B cell (primary cell): ENCODE results near the gene EXOC6B. TPM values are rescaled to one million over a fixed set of nuclear protein-coding genes. Genes with fewer than 3 reads are reported as not detected.

Experiments used
- ATAC-seq: fragments of 200-7000 bp; cut with Tn5 transposase; one replicate; pipeline ENCODE4 v1.10.0; 2021; ENCODE audit warnings: low read depth, mild to moderate bottlenecking, moderate number of reproducible peaks, moderate library complexity
- CTCF ChIA-PET: fragments of 350-600 bp; sonication (Branson Sonifier 250); formaldehyde crosslinking; loops from one replicate; lab custom pipeline; 2021; ENCODE audit warnings: antibody characterized with exemption, inconsistent platforms; lab: Charles Lee
- POLR2A ChIA-PET: fragments of 350-600 bp; sonication (Branson Sonifier 250); formaldehyde crosslinking; loops from one replicate; lab custom pipeline; 2021; ENCODE audit warnings: antibody characterized with exemption; lab: Charles Lee
- DNase-seq: peaks from one replicate; pipeline ENCODE4 v3.0.0; 2013
- H2AFZ ChIP-seq: 2 replicates; pipeline ENCODE4 v1.6.1; 2012; ENCODE audit warnings: mild to moderate bottlenecking, low read depth, low read length; ENCODE audit not compliant: insufficient read depth, poor library complexity, severe bottlenecking
- H3K27ac ChIP-seq, 2 donors: 1 replicate in 1 of 2; 2 replicates in 1 of 2; pipeline ENCODE4 v1.5.1; 2012 to 2013; ENCODE audit warnings: low read length in 2 of 2, mild to moderate bottlenecking in 2 of 2, moderate library complexity in 1 of 2
- H3K27me3 ChIP-seq, 4 experiments: fragments of 200-600 bp in 1 of 4; sonication (generic) in 1 of 4; replicated peaks in 1 of 4; 1 replicate in 2 of 4; 2 replicates in 2 of 4; pipeline versions ENCODE4 v1.6.1 to v1.7.0; 2013 to 2016; ENCODE audit warnings: low read length in 3 of 4, mild to moderate bottlenecking in 2 of 4, mixed read lengths in 1 of 4, moderate library complexity in 1 of 4; ENCODE audit not compliant: insufficient read depth in 4 of 4, control insufficient read depth in 3 of 4; ENCODE audit errors: control extremely low read depth in 1 of 4
- H3K36me3 ChIP-seq, 2 experiments: replicated peaks in 1 of 2; 1 replicate in 1 of 2; 2 replicates in 1 of 2; pipeline versions ENCODE4 v1.6.1 to v1.7.1; 2013; ENCODE audit warnings: low read length in 1 of 2; ENCODE audit not compliant: insufficient read depth in 2 of 2, control insufficient read depth in 1 of 2; ENCODE audit errors: control extremely low read depth in 1 of 2, extremely low read depth in 1 of 2
- H3K4me1 ChIP-seq, 2 donors: fragments of 200-600 bp in 1 of 2; sonication (generic) in 1 of 2; 1 replicate in 1 of 2; 2 replicates in 1 of 2; pipeline versions ENCODE4 v1.5.1 to v1.6.1; 2013 to 2017; ENCODE audit warnings: low read length in 2 of 2; ENCODE audit not compliant: control insufficient read depth in 2 of 2, insufficient read depth in 2 of 2
- H3K4me2 ChIP-seq: replicated peaks from 2 replicates; pipeline ENCODE3; 2012; ENCODE audit warnings: mild to moderate bottlenecking, low read depth, low read length; ENCODE audit not compliant: poor library complexity, severe bottlenecking
- H3K4me3 ChIP-seq, 5 experiments: fragments of 200-600 bp in 1 of 5; sonication (generic) in 1 of 5; 1 replicate in 3 of 5; 2 replicates in 2 of 5; pipeline versions ENCODE4 v1.5.1 to v1.7.0; 2011 to 2016; ENCODE audit warnings: low read length in 4 of 5, mild to moderate bottlenecking in 4 of 5, low read depth in 2 of 5, control low read depth in 1 of 5, moderate library complexity in 1 of 5; ENCODE audit not compliant: insufficient read depth in 1 of 5; ENCODE audit errors: control extremely low read depth in 1 of 5, extremely low read depth in 1 of 5
- H3K79me2 ChIP-seq: fragments of 200-600 bp; sonication (generic); one replicate; pipeline ENCODE4 v1.6.0; 2016; ENCODE audit warnings: low read length; ENCODE audit not compliant: control insufficient read depth, insufficient read depth
- H3K9ac ChIP-seq: fragments of 200-600 bp; sonication (generic); 2 replicates; pipeline ENCODE4 v1.6.1; 2017; ENCODE audit warnings: mild to moderate bottlenecking, low read length, moderate library complexity
- H3K9me3 ChIP-seq, 3 donors: one replicate each; pipeline versions ENCODE4 v1.6.1 to v1.7.1; 2013; ENCODE audit warnings: low read length in 2 of 3; ENCODE audit not compliant: control insufficient read depth in 2 of 3, insufficient read depth in 1 of 3; ENCODE audit errors: control extremely low read depth in 1 of 3
- H4K20me1 ChIP-seq: 2 replicates; pipeline ENCODE4 v1.6.0; 2012; ENCODE audit warnings: mild to moderate bottlenecking, low read length; ENCODE audit not compliant: insufficient read depth, control insufficient read depth, poor library complexity, severe bottlenecking
- H3K27ac Mint-ChIP-seq: one replicate; pipeline ENCODE4 v1.8.0; 2021; ENCODE audit warnings: mixed read lengths
- H3K27me3 Mint-ChIP-seq: one replicate; pipeline ENCODE4 v1.8.0; 2021; ENCODE audit warnings: mixed read lengths
- H3K4me1 Mint-ChIP-seq: one replicate; pipeline ENCODE4 v1.8.0; 2021; ENCODE audit warnings: mixed read lengths
- H3K4me3 Mint-ChIP-seq: one replicate; pipeline ENCODE4 v1.8.0; 2021; ENCODE audit warnings: mixed read lengths
- H3K9me3 Mint-ChIP-seq: one replicate; pipeline ENCODE4 v1.8.0; 2022; ENCODE audit warnings: mixed read lengths; ENCODE audit not compliant: insufficient read depth
- EZH2 ChIP-seq: IDR thresholded peaks from 2 replicates; pipeline ENCODE4 v1.6.1; 2012; ENCODE audit warnings: borderline replicate concordance, low read depth, mild to moderate bottlenecking, moderate library complexity, low read length; ENCODE audit not compliant: insufficient read depth, poor library complexity, severe bottlenecking
- WGBS: methylation state at CpG from one replicate; pipeline ENCODE4 v1.1.5; 2013; ENCODE audit warnings: missing lambda C conversion rate; ENCODE audit not compliant: insufficient coverage; 5-methylcytosine and 5-hydroxymethylcytosine counted together
- intact Hi-C: fragments of 100-400 bp; cut with micrococcal nuclease; formaldehyde crosslinking; loops from one replicate; pipeline ENCODE4 v1.10.0; 2022
- polyA plus RNA-seq: library from polyadenylated mRNA; depleted of rRNA; stranded (reverse); fragments of >200 nt; gene quantifications from 2 replicates; pipeline ENCODE4 v1.2.3, GENCODE V29; 2012
- total RNA-seq, 2 donors: library from RNA; stranded (reverse); fragments of 120-200 nt in 1 of 2; gene quantifications; 1 replicate in 1 of 2; 2 replicates in 1 of 2; pipeline versions ENCODE4 v1.2.3 to v1.2.4, GENCODE V29; 2013 to 2022
- TF ChIP-seq, protein P1 (sequence below): fragments of 200-600 bp; IDR thresholded peaks from one replicate; pipeline ENCODE4 v1.8.0; 2022; ENCODE audit warnings: antibody characterized with exemption, mild to moderate bottlenecking

EXOC6B gene
- total and polyA plus RNA-seq, 2 donors (not counting 1 experiment from before 2014, with no cell fraction given), result 4.8 to 22.6 TPM

DNA sequence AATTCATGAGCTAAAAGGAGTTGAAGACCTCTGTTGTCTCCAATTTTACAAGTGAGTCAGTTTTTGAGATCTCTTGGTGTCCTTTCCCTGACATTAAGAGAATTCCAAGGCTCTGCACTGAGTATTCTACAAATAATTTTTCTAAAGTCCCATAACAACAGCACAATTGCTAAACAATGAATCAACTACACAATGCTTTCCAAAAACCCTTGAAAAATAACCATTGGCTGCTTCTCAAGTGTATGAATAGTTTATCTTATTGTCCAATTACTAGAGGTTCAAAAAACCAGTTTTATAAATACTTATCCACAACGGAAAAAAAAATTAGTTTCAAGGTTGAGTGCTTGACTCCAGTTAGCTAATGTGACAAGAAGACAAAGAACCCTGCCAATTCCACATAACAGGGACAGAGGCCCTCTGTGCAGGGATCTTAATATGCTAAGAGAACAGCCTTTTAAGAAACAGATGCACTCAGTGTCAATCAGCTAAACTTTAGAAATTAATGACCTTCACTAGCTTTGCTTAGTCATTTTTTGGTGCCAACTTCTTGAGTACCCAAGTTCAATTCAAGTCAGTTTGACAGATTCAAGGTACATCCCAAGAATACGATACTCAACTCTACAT lies 411.6 kb downstream of the EXOC6B start:
- TF ChIP-seq EZH2, result no peak
- TF ChIP-seq, protein P1, sequence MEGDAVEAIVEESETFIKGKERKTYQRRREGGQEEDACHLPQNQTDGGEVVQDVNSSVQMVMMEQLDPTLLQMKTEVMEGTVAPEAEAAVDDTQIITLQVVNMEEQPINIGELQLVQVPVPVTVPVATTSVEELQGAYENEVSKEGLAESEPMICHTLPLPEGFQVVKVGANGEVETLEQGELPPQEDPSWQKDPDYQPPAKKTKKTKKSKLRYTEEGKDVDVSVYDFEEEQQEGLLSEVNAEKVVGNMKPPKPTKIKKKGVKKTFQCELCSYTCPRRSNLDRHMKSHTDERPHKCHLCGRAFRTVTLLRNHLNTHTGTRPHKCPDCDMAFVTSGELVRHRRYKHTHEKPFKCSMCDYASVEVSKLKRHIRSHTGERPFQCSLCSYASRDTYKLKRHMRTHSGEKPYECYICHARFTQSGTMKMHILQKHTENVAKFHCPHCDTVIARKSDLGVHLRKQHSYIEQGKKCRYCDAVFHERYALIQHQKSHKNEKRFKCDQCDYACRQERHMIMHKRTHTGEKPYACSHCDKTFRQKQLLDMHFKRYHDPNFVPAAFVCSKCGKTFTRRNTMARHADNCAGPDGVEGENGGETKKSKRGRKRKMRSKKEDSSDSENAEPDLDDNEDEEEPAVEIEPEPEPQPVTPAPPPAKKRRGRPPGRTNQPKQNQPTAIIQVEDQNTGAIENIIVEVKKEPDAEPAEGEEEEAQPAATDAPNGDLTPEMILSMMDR, result no peak
- Histone ChIP-seq H3K4me1 (no peaks in the 10 kb centered on the region), H3K4me3 (no peak overlapping the region), H3K36me3 (no peaks in the 10 kb centered on the region), H3K27me3 (no peaks in the 10 kb centered on the region), H3K9ac (no peak overlapping the region), H3K4me2 (no peak overlapping the region), H4K20me1 (no peaks in the 10 kb centered on the region), H2AFZ (no peak overlapping the region), H3K27ac (no peak overlapping the region), H3K79me2 (no peaks in the 10 kb centered on the region), H3K9me3 (no peaks in the 10 kb centered on the region)
- H3K4me3 Mint-ChIP-seq, result no peak overlapping the region
- H3K27ac Mint-ChIP-seq, result no peak overlapping the region
- CTCF ChIA-PET, result no interaction called here
- H3K4me1 Mint-ChIP-seq, result no peaks in the 10 kb centered on the region
- no CpG with 5 or more reads among the region's 2 CpGs for WGBS
- DNase-seq (no peak), ATAC-seq (no peak)
- peaks cover 6% of the 10 kb centered on the region for H3K9me3 Mint-ChIP-seq
- no peaks in the 10 kb centered on the region for H3K27me3 Mint-ChIP-seq
- intact Hi-C loops, result no loop called here
- POLR2A ChIA-PET, result no interaction called here

DNA sequence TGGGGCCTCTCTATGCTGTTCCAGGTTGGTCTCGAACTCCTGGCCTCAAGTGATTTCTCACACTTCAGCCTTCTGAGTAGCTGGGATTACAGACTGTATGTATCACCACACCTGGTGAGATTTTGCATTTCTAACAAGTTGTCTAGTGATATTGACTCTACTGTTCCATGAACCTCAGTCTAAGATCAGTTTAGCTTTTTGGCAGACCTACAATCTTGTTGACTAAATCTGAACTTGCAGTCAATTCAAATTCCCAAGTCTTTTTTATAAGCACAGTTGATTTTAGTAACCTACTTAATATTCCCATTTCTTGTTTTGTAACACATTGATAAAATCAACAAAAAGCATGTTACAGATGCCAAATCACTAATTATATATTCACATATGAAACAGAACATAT lies 412.1 kb downstream of the EXOC6B start:
- Histone ChIP-seq H3K4me1 (no peaks in the 10 kb centered on the region), H3K79me2 (no peaks in the 10 kb centered on the region), H3K9me3 (no peaks in the 10 kb centered on the region), H4K20me1 (no peaks in the 10 kb centered on the region), H3K9ac (no peak overlapping the region), H3K36me3 (no peaks in the 10 kb centered on the region), H3K27me3 (no peaks in the 10 kb centered on the region), H2AFZ (no peak overlapping the region), H3K27ac (no peak overlapping the region), H3K4me2 (no peak overlapping the region), H3K4me3 (no peak overlapping the region)
- intact Hi-C loops, result no loop called here
- WGBS, result no CpG with 5 or more reads among the region's 1 CpG
- TF ChIP-seq EZH2, result no peak
- TF ChIP-seq, protein P1, result no peak
- DNase-seq (no peak), ATAC-seq (no peak)
- Mint-ChIP-seq H3K27me3 (no peaks in the 10 kb centered on the region), H3K4me1 (no peaks in the 10 kb centered on the region), H3K9me3 (peaks cover 6% of the 10 kb centered on the region), H3K27ac (no peak overlapping the region), H3K4me3 (no peak overlapping the region)
- CTCF ChIA-PET, result no interaction called here
- POLR2A ChIA-PET, result no interaction called here
